Measurements from ENCODE around the gene TYK2.

- TF ChIP-seq EZH2 (IDR thresholded peaks at IDR 0.05; ENCODE audit: low read length) = no peak
- no peak for TF ChIP-seq CTCF (optimal IDR thresholded peaks at IDR 0.05 in 1 of 3, IDR thresholded peaks at IDR 0.05 in 1 of 3, conservative IDR thresholded peaks at IDR 0.05 in 1 of 3; ENCODE audit: extremely low read depth in 1 of 3, insufficient read depth in 2 of 3, low read length in 3 of 3)
Observed at GRCh38 chr19:10356431-10356830, 23.9 kb downstream of the TYK2 start.

All from keratinocyte (primary cell).